Measurements from ENCODE around the gene CDH8. TPM values are rescaled to one million over a fixed set of nuclear protein-coding genes. Genes with fewer than 3 reads are reported as not detected.

Gene CDH8
- total RNA-seq, 1 donor from 2014 or later, result 0.98 TPM

DNA sequence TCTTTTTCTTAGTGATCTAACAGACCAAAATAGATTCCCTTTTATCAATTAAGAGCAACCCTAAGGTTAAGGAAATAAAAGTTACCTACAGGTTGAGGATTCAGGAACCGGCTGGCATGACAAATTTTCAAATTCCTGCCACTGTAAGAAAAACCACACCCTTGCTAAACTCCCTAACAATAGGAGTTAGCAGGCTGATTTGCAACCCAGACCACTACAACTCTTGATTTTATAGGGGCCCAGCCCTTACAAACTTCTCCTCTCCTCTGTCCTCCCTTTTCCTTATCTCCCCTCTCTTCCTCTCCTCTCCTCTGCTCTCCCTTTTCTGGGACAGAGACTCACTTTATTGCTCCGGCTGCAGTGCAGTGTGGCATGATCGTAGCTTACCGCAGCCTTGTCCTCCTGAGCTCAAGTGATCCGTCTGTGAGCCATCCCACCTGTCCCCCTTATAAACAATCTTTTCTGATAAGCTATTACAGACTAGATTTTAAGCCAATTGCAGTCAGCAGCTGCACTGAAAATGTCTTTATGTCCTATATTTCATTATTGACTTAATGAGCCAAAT lies 418.9 kb downstream of the CDH8 start:
- Histone ChIP-seq H3K36me3 (no peaks in the 10 kb centered on the region), H3K4me1 (no peaks in the 10 kb centered on the region), H3K27ac (no peak overlapping the region), H3K27me3 (no peaks in the 10 kb centered on the region), H3K4me3 (no peak overlapping the region), H3K9me3 (no peaks in the 10 kb centered on the region)
- intact Hi-C loops (cut with DNase I), result no loop called here
- DNase-seq (ENCODE audit: extremely low spot score in 2 of 2), result no peak
- no peak for TF ChIP-seq POLR2A (IDR thresholded peaks at IDR 0.05)
- no peak for TF ChIP-seq POLR2AphosphoS5 (IDR thresholded peaks at IDR 0.05; ENCODE audit: insufficient read depth in 1 of 2, low read depth in 1 of 2)
- TF ChIP-seq, protein P1, sequence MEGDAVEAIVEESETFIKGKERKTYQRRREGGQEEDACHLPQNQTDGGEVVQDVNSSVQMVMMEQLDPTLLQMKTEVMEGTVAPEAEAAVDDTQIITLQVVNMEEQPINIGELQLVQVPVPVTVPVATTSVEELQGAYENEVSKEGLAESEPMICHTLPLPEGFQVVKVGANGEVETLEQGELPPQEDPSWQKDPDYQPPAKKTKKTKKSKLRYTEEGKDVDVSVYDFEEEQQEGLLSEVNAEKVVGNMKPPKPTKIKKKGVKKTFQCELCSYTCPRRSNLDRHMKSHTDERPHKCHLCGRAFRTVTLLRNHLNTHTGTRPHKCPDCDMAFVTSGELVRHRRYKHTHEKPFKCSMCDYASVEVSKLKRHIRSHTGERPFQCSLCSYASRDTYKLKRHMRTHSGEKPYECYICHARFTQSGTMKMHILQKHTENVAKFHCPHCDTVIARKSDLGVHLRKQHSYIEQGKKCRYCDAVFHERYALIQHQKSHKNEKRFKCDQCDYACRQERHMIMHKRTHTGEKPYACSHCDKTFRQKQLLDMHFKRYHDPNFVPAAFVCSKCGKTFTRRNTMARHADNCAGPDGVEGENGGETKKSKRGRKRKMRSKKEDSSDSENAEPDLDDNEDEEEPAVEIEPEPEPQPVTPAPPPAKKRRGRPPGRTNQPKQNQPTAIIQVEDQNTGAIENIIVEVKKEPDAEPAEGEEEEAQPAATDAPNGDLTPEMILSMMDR (IDR thresholded peaks at IDR 0.05), result no peak

DNA sequence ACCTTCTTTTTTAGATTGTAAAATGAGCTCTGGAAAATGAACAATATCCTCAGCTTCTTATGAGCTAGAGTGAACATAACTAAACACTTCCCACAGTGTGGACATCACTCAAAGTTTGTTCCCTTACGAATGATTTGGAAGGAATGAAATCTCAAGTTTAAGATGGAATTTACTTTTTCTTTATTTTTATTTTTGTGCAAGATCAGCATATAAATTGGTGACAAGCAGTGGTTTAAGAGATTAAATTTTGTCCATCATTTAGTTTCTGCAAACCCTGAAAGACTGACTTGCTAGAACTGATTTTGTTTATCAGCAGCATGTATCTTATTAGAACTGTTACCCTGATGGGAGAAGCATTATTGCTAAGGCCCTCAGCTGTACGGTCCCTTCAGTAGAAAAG lies 420.1 kb downstream of the CDH8 start:
- intact Hi-C loops (cut with DNase I), result no loop called here
- no peaks in the 10 kb centered on the region for H3K9me3 ChIP-seq

DNA sequence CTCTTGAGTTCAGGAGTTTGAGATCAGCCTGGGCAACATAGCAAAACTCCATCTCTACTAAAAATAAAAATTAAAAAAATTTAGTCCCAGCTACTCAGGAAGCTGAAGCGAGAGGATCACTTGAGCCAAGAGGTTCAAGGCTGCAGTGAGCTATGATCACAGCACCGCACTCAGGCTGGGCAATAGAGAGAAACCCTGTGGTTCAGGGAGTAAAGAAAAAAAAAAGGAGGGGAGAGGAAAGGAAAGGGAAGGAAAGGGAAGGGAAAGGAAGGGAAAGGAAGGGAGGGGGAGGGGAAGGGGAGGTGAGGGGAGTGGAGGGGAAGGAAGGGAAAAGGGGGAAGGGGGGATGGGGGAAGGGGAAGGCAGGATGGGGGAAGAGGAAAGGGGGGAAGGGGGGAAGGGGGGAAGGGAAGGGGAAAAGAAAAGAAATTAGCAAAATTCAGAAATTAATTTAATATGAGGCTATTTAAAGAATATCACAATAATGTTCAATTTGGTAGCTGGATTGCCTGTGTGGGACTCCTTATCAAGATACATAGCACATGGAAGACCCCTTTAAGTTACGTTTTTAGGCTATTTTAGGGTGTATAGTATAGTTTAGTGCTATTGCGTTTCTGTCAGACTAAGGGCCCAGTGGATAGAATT lies 424.3 kb downstream of the CDH8 start:
- Histone ChIP-seq H3K9me3 (no peaks in the 10 kb centered on the region), H3K27ac (no peak overlapping the region), H3K4me3 (no peak overlapping the region), H3K4me1 (no peaks in the 10 kb centered on the region), H3K36me3 (no peaks in the 10 kb centered on the region), H3K27me3 (no peaks in the 10 kb centered on the region)
- DNase-seq (ENCODE audit: extremely low spot score in 2 of 2), result no peak
- intact Hi-C loops (cut with DNase I), result no loop called here
- no peak for TF ChIP-seq POLR2A (IDR thresholded peaks at IDR 0.05)
- TF ChIP-seq, protein P1 (IDR thresholded peaks at IDR 0.05), result no peak
- TF ChIP-seq POLR2AphosphoS5 (IDR thresholded peaks at IDR 0.05; ENCODE audit: insufficient read depth in 1 of 2, low read depth in 1 of 2), result no peak

More for the DNA sequence above, 420.1 kb downstream of the CDH8 start:
- Histone ChIP-seq H3K36me3 (no peaks in the 10 kb centered on the region), H3K27me3 (no peaks in the 10 kb centered on the region), H3K4me1 (no peaks in the 10 kb centered on the region), H3K27ac (no peak overlapping the region), H3K4me3 (no peak overlapping the region)
- TF ChIP-seq POLR2AphosphoS5 (IDR thresholded peaks at IDR 0.05; ENCODE audit: insufficient read depth in 1 of 2, low read depth in 1 of 2), result no peak
- TF ChIP-seq, protein P1 (IDR thresholded peaks at IDR 0.05), result no peak
- TF ChIP-seq POLR2A (IDR thresholded peaks at IDR 0.05), result no peak
- no peak for DNase-seq (ENCODE audit: extremely low spot score in 2 of 2)

DNA sequence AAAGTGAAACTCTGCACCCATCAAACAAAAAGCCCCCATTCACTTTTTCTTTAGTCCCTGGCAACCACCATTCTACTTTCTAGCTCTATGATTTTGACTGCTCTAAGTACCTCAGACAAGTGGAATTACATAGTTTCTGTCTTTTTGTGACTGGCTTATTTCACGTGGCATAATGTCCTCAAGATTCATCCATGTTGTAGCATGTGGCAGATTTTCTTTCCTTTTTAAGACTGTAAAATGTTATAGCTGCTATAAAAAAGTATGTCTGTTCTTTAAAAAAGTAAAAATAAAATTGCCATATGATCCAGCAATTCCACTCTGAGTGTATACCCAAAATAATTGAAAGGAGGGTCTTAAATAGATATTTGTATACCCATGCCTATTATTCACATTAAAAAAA lies 429.7 kb downstream of the CDH8 start:
- no peaks in the 10 kb centered on the region for H3K4me1 ChIP-seq
- H3K27ac ChIP-seq, result no peak overlapping the region
- no peak for TF ChIP-seq POLR2AphosphoS5 (IDR thresholded peaks at IDR 0.05; ENCODE audit: insufficient read depth in 1 of 2, low read depth in 1 of 2)
- no peak for TF ChIP-seq POLR2A (IDR thresholded peaks at IDR 0.05)
- H3K4me3 ChIP-seq, result no peak overlapping the region
- no peaks in the 10 kb centered on the region for H3K9me3 ChIP-seq
- intact Hi-C loops (cut with DNase I), result no loop called here
- H3K27me3 ChIP-seq, result no peaks in the 10 kb centered on the region
- DNase-seq (ENCODE audit: extremely low spot score in 2 of 2), result no peak
- no peaks in the 10 kb centered on the region for H3K36me3 ChIP-seq

Measured in vagina (tissue), 2 donors.